ENCODE results near the gene SF1. TPM values are rescaled to one million over a fixed set of nuclear protein-coding genes. Genes with fewer than 3 reads are reported as not detected.
"Not testable (repeated sequence)": the region's sequence is repeated elsewhere in the genome, so short reads cannot be mapped to it uniquely, and the experiment has no call there.

The SF1 gene
- total RNA-seq, 1 experiment from 2014 or later: 386 TPM

DNA sequence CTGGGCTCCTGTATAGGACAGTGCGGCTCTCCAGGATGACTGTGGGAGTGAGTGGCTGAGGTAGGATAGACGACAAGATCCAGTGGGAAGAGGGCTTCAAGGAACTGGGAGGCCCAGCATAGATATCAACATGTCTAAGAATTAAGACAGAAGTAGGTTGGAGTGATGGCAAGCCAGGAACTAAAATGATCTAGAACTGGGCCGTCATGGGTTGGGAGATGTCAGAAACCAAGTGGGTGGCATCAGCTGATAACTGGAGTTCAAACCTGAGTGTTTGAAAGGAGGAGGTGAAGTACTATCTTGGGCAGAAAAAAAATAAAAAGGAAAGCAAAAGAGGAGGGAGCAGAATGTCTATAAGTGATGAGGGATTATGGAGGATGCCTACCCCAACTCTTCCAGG is 39.1 kb upstream of the SF1 start:
- Histone ChIP-seq H3K9me3 (no peaks in the 10 kb centered on the region), H3K4me3 (ENCODE audit: low read depth, low read length) (no peak overlapping the region), H3K4me1 (peaks cover 5% of the 10 kb centered on the region), H3K27me3 (replicated peaks; ENCODE audit: control insufficient read depth, insufficient read depth, low read length) (no peaks in the 10 kb centered on the region), H3K36me3 (ENCODE audit: control insufficient read depth, insufficient read depth, low read length) (no peaks in the 10 kb centered on the region)
- H3K36me3 Mint-ChIP-seq (ENCODE audit: insufficient read depth, unreplicated experiment): peaks cover 5% of the 10 kb centered on the region
- no peak for DNase-seq
- peaks cover 7% of the 10 kb centered on the region for H3K4me1 Mint-ChIP-seq (ENCODE audit: low read depth, unreplicated experiment)
- CTCF ChIA-PET: no interaction called here
- no peaks in the 10 kb centered on the region for H3K27me3 Mint-ChIP-seq (ENCODE audit: insufficient read depth, unreplicated experiment)
- no peak overlapping the region for H3K27ac Mint-ChIP-seq (ENCODE audit: unreplicated experiment)
- POLR2A ChIA-PET: no interaction called here
- H3K9me3 Mint-ChIP-seq (ENCODE audit: unreplicated experiment): no peaks in the 10 kb centered on the region
- TF ChIP-seq, protein P1, sequence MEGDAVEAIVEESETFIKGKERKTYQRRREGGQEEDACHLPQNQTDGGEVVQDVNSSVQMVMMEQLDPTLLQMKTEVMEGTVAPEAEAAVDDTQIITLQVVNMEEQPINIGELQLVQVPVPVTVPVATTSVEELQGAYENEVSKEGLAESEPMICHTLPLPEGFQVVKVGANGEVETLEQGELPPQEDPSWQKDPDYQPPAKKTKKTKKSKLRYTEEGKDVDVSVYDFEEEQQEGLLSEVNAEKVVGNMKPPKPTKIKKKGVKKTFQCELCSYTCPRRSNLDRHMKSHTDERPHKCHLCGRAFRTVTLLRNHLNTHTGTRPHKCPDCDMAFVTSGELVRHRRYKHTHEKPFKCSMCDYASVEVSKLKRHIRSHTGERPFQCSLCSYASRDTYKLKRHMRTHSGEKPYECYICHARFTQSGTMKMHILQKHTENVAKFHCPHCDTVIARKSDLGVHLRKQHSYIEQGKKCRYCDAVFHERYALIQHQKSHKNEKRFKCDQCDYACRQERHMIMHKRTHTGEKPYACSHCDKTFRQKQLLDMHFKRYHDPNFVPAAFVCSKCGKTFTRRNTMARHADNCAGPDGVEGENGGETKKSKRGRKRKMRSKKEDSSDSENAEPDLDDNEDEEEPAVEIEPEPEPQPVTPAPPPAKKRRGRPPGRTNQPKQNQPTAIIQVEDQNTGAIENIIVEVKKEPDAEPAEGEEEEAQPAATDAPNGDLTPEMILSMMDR (IDR thresholded peaks at IDR 0.05; ENCODE audit: insufficient read depth in 1 of 2, low read depth in 1 of 2, low read length in 1 of 2, severe bottlenecking in 1 of 2, unreplicated experiment in 1 of 2): no peak
- BruUV-seq (replicated peaks): no TSS peak
- intact Hi-C loops (cut with micrococcal nuclease; ENCODE audit: unreplicated experiment): no loop called here
- no peak overlapping the region for H3K4me3 Mint-ChIP-seq (ENCODE audit: unreplicated experiment)

DNA sequence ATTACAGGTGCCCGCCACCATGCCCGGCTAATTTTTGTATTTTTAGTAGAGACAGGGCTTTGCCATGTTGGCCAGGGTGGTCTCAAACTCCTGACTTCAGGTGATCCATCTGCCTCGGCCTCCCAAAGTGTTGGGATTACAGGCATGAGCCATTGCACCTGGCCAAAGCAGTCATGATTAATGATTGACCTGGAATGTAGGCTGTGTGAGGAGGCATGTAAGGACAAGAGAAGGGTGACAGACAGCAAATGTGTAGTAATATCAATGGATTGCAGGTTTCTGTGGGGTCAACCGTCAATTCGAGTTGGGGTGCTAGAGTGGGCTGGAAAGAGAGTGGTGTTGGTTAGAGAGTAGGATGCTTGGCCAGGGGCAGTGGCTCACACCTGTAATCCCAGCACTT is 37.1 kb upstream of the SF1 start:
- H3K4me1 Mint-ChIP-seq (ENCODE audit: low read depth, unreplicated experiment); H3K4me1 ChIP-seq; POLR2A ChIA-PET; H3K9me3 ChIP-seq; H3K4me3 ChIP-seq (ENCODE audit: low read depth, low read length); H3K27me3 Mint-ChIP-seq (ENCODE audit: insufficient read depth, unreplicated experiment); H3K36me3 ChIP-seq (ENCODE audit: control insufficient read depth, insufficient read depth, low read length); BruUV-seq (replicated peaks); H3K27ac Mint-ChIP-seq (ENCODE audit: unreplicated experiment); H3K4me3 Mint-ChIP-seq (ENCODE audit: unreplicated experiment); H3K36me3 Mint-ChIP-seq (ENCODE audit: insufficient read depth, unreplicated experiment); H3K27me3 ChIP-seq (replicated peaks; ENCODE audit: control insufficient read depth, insufficient read depth, low read length); H3K9me3 Mint-ChIP-seq (ENCODE audit: unreplicated experiment); intact Hi-C loops (cut with micrococcal nuclease; ENCODE audit: unreplicated experiment): not testable (repeated sequence)
- CTCF ChIA-PET: interaction anchor here (0.6 kb wide), 1 partner anchor 261 kb away, joined by 3 read pairs; no protein-coding TSS in a partner anchor
- DNase-seq: peak; percentile 37 to 62

DNA sequence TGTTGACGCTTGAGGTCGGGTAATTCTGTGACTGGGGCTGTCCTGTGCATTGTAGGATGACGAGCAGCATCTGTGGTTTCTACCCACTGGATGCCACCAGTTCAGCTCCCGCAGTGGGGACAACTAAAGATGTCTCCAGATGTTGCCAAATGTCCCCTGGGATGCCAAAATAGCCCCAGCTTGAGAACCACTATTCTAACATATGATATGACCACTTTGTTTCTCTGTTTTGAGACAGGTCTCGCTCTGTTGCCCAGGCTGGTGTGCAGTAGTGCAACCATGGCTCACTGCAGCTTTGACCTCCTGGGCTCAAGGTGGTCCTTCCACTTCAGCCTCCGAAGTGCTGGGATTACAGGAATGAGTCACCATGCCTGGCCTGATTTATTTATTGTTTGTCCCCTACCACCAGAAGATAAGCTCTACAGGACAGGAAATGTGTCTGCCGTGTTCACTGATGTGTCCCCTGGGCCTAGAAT is 36.4 kb upstream of the SF1 start:
- H3K4me1 Mint-ChIP-seq (ENCODE audit: low read depth, unreplicated experiment): peaks cover 7% of the 10 kb centered on the region
- Histone ChIP-seq H3K4me1 (peaks cover 5% of the 10 kb centered on the region), H3K4me3 (ENCODE audit: low read depth, low read length) (no peak overlapping the region), H3K36me3 (ENCODE audit: control insufficient read depth, insufficient read depth, low read length) (no peaks in the 10 kb centered on the region), H3K9me3 (no peaks in the 10 kb centered on the region), H3K27me3 (replicated peaks; ENCODE audit: control insufficient read depth, insufficient read depth, low read length) (no peaks in the 10 kb centered on the region)
- no TSS peak for BruUV-seq (replicated peaks)
- H3K4me3 Mint-ChIP-seq (ENCODE audit: unreplicated experiment): no peak overlapping the region
- CTCF ChIA-PET: no interaction called here
- H3K27me3 Mint-ChIP-seq (ENCODE audit: insufficient read depth, unreplicated experiment): no peaks in the 10 kb centered on the region
- POLR2A ChIA-PET: no interaction called here
- intact Hi-C loops (cut with micrococcal nuclease; ENCODE audit: unreplicated experiment): no loop called here
- H3K27ac Mint-ChIP-seq (ENCODE audit: unreplicated experiment): no peak overlapping the region
- no peak for DNase-seq
- H3K36me3 Mint-ChIP-seq (ENCODE audit: insufficient read depth, unreplicated experiment): peaks cover 13% of the 10 kb centered on the region
- H3K9me3 Mint-ChIP-seq (ENCODE audit: unreplicated experiment): no peaks in the 10 kb centered on the region
- TF ChIP-seq, protein P1 (IDR thresholded peaks at IDR 0.05; ENCODE audit: insufficient read depth in 1 of 2, low read depth in 1 of 2, low read length in 1 of 2, severe bottlenecking in 1 of 2, unreplicated experiment in 1 of 2): no peak

DNA sequence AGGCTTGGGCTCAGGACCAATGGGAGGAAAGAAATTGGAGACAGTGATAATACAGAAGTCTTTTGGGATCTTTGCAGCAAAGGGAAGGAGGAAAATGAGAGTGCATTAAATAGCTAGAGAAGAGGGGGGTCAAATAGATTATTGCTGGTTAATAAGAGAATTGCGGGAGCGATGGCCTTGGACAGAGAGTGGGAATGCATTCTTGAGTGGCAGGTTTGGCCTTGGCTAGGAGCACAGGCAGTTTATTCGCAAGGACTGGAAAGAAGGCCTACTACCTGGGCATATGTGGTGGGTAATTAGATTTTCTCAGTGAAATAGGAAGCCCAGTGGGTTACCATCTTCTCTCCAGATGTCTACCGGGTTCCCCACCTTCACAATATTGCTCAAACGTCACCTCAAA is 35.5 kb upstream of the SF1 start:
- no peaks in the 10 kb centered on the region for H3K27me3 ChIP-seq (replicated peaks; ENCODE audit: control insufficient read depth, insufficient read depth, low read length)
- intact Hi-C loops (cut with micrococcal nuclease; ENCODE audit: unreplicated experiment): no loop called here
- no TSS peak for BruUV-seq (replicated peaks)
- peaks cover 5% of the 10 kb centered on the region for H3K4me1 ChIP-seq
- TF ChIP-seq, protein P1 (IDR thresholded peaks at IDR 0.05; ENCODE audit: insufficient read depth in 1 of 2, low read depth in 1 of 2, low read length in 1 of 2, severe bottlenecking in 1 of 2, unreplicated experiment in 1 of 2): no peak
- ChIA-PET POLR2A (no interaction called here), CTCF (interaction anchor here (0.7 kb wide), 1 partner anchor 23 kb away, joined by 4 read pairs; no protein-coding TSS in a partner anchor)
- Mint-ChIP-seq H3K9me3 (ENCODE audit: unreplicated experiment) (no peaks in the 10 kb centered on the region), H3K36me3 (ENCODE audit: insufficient read depth, unreplicated experiment) (peaks cover 13% of the 10 kb centered on the region), H3K4me1 (ENCODE audit: low read depth, unreplicated experiment) (peaks cover 7% of the 10 kb centered on the region), H3K4me3 (ENCODE audit: unreplicated experiment) (no peak overlapping the region), H3K27ac (ENCODE audit: unreplicated experiment) (no peak overlapping the region), H3K27me3 (ENCODE audit: insufficient read depth, unreplicated experiment) (no peaks in the 10 kb centered on the region)
- DNase-seq: no peak
- no peak overlapping the region for H3K4me3 ChIP-seq (ENCODE audit: low read depth, low read length)
- no peaks in the 10 kb centered on the region for H3K36me3 ChIP-seq (ENCODE audit: control insufficient read depth, insufficient read depth, low read length)
- no peaks in the 10 kb centered on the region for H3K9me3 ChIP-seq
